ENCODE data around the gene HPD.

GRCh38 chr12:121873216-121873569 lies 14.5 kb upstream of the HPD start:
- TF ChIP-seq NR3C1 (CRISPR knock-in tag; conservative IDR thresholded peaks at IDR 0.05; ENCODE audit: low read depth) (no peak), ZNF512 (CRISPR knock-in tag; IDR thresholded peaks at IDR 0.05; ENCODE audit: borderline replicate concordance) (no peak), USF2 (CRISPR knock-in tag; IDR thresholded peaks at IDR 0.05) (no peak), ETV6 (CRISPR knock-in tag; IDR thresholded peaks at IDR 0.05) (no peak), ATF3 (CRISPR knock-in tag; conservative IDR thresholded peaks at IDR 0.05) (no peak), TP53 (CRISPR knock-in tag; IDR thresholded peaks at IDR 0.05) (no peak)
- TF ChIP-seq, protein P1, sequence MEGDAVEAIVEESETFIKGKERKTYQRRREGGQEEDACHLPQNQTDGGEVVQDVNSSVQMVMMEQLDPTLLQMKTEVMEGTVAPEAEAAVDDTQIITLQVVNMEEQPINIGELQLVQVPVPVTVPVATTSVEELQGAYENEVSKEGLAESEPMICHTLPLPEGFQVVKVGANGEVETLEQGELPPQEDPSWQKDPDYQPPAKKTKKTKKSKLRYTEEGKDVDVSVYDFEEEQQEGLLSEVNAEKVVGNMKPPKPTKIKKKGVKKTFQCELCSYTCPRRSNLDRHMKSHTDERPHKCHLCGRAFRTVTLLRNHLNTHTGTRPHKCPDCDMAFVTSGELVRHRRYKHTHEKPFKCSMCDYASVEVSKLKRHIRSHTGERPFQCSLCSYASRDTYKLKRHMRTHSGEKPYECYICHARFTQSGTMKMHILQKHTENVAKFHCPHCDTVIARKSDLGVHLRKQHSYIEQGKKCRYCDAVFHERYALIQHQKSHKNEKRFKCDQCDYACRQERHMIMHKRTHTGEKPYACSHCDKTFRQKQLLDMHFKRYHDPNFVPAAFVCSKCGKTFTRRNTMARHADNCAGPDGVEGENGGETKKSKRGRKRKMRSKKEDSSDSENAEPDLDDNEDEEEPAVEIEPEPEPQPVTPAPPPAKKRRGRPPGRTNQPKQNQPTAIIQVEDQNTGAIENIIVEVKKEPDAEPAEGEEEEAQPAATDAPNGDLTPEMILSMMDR (IDR thresholded peaks at IDR 0.05) = no peak
